HG03280 (cell line): ENCODE results near the gene A4GALT.

Source experiments
- ATAC-seq: cut with Tn5 transposase; IDR thresholded peaks from one replicate; pipeline ENCODE4 v1.9.1; 2021; ENCODE audit warnings: mild to moderate bottlenecking, moderate library complexity; ENCODE audit not compliant: unreplicated experiment

Gene A4GALT

DNA sequence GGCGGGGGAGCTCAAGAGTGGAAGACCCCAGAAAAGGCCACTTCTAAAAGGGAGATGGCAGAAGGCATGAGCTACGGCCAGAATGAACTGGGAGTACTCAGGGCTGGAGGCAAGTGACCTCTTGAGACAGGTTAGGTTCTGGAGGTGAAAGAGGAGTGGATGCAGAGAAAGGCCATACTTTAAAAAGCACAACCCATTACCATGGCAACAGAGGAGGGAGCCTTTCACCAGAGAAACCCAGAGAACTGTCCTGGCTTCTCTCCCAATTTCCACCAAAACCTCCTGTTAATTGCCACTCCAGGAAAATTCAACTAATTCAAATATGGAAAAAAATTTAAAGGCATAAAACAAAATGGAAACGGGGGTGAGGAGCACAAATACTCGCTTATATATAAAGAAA, 15.8 kb downstream of the A4GALT start:
- no peak for ATAC-seq

DNA sequence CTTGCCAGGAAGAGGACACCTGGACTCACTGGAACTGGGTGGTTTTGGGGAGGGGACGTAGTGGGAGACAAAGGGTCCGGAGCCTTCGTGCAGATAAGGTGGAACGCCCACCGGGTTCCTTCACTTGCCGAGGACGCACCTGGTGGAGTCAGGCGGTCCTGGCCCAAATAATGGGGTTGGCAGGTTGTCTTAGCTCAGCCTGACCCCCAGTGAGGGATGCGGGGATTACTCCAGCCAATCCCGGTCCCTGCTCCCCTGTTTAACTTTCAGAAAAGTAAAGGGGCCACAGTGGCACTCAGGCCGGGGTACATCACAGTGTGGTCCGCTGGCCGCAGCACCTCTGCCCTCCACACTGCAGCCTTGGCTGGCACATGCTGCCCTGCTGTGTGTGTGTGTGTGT, 18.0 kb downstream of the A4GALT start:
- no peak for ATAC-seq

DNA sequence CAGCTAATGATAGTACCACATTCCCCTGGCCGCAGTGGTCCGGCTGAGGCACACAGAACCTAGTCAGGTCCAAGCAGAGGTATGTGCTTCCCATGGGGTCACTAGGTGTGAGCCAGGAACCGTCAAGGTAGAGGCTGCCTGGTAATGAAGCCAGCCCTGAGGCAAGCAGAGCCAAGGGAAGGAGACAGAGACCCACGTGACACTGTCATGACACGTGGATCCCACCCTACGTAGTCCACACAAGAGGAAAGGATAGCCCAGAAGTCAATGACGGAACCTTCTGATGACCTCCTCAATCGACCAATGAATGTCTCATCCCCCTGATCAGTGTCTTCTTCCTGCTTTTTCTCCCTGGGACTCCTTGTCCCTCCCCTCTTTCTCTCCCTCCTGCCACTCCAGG, 19.0 kb downstream of the A4GALT start:
- ATAC-seq: no peak

DNA sequence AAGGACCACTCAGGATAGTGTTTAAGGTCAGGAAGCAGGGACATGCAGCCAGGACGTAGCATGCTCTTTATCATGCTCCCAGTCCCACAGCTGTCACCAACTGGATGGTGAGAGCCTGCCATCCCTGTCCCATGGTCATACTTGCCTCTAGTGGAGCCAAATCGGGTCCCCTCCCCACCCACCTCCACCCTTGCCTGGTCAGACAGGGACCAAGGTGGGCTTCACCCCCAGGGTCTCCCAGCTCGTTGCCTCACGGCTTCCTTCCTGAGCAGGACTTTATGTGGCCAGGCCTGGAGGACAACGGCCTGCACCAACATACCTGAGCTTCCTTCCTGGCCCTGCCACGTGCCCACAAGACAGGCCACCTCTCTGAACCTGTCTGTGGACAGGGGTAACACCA, 19.8 kb downstream of the A4GALT start:
- no peak for ATAC-seq

DNA sequence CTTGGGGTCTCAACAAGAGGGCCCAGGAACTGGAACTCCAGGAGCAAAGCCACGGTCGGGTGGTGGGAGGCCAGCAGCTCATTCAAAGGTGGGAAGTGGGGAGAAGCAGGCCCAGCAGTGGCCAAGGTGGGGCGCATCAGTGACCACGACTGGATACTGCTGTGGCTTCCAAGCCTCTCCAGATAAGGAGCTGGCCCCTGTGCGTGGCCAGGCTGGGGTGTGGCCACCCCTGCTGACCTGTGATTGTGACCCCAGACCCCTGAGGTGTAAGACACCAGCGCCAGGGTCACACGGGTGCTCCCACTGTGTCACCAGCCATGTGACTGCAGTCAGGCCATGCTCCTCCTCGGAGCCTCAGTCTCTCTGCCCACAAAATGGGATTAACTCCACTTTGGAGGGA, 20.3 kb downstream of the A4GALT start:
- ATAC-seq: no peak

DNA sequence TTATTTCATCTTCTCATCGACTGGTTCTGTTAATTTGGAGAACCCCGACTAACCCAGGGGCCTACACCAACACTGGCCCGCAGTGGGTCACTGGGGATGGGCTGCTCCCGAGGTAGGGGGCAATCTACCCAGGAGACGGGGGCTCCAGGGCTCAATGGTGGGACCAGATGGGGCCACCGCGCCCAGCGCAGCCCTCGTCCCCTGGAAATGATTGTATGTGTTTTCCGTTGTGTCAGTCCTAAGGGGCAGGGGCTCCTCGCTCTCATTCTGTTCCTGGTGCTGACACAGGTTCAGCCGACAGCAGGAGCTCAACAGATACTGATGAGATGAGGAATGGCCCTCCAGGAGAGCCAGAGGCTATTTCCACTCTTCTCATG, 20.7 kb downstream of the A4GALT start:
- ATAC-seq: no peak

DNA sequence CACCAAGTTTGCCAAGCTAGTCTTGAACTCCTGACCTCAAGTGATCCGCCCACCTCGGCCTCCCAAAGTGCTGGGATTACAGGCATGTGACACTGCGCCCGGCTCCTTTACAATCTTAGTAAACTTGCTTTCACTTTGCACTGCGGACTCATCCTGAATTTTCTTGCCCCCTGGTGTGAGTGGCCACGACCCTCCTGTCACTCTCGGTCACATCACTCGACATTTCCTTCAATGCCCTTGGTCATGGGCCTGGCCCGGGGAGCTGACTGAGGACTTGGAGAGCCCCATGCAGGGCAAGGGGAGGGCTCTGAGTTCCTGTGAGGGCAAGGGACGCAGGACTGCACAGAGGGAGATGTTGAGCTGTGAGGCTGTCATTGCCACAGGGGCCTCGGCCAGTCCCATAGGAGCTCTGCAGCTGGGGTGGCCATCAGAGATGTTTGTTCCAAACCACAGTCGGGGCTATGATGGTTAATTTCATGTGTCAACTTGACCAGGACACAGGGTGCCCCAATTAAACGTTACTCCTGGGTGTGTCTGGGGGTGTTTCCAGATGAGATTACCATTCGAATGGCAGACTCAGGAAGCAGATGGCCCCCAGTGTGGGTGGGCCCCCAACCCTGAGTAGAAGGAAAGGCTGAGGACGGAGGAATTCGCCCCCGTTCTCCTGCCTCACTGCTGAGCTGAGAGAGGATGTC, 21.2 kb downstream of the A4GALT start:
- ATAC-seq: no peak

DNA sequence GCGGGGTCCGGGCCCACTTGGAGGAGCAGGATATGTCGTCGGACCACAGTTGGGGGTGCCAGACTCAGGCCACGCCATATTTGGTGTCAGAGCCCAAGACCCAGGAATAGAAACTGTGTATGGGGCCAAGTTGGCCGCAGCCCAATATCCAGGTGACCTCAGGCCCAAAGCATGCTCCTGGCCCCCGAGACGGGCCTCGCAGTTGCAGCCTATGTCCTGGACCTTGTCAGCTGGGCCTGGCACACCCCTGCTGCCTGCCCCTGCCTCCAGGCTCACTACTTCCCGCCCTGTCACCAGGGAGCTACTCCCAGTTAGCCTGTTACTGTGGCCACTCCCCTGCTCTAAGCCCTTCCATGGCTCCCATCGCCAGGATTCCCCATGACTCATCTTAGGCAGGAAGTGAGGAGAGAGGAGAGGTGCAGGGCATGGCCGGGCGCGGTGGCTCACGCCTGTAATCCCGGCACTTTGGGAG, 23.1 kb downstream of the A4GALT start:
- ATAC-seq: no peak

DNA sequence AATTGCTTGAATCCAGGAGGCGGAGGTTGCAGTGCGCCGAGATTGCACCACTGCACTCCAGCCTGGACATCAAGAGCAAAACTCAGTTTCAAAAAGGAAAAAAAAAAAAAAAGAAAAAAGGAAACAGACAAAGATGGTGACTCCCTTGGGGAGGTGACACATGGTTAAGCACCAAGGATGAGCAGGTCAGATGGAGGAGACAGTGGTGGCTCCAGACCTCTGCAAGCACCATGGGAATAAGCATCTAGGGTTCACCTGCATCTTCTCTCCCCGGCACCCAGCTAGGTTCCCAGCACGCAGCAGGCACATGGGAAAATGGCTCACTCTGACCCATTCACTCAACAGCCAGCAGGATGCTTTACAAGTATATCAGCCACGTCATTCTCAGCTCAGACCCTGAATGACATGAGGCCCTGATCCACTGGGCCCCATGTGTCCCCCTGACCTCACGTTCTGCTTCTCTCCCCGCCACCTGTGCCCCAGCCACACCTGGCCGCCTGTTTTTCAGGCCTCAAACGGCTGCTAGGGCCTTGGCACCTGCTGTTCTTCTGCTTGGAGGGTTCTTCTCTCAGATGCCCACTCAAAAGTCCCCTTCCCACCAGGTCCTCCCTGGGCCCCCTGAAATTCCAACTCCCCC, 24.2 kb downstream of the A4GALT start:
- ATAC-seq: no peak

DNA sequence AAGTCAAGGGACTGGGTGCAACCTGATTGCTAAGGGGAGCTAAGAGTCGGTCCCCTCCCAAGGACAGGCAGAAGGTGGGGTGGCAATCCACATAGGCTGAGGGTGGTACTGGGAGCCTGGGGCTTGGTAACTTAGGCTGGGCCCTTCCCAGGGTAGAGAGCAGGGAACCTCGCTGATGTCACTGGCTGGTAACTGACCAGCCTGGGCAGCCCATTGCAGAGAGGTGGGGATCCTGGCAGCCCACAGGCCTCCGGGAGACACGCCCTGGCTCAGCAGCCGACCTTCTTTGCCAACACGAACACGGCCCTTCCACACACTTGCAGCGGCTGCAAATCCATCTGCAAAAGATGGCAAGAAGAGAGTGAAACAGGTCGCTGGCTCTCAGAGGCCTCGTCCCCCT, 25.4 kb downstream of the A4GALT start:
- no peak for ATAC-seq

DNA sequence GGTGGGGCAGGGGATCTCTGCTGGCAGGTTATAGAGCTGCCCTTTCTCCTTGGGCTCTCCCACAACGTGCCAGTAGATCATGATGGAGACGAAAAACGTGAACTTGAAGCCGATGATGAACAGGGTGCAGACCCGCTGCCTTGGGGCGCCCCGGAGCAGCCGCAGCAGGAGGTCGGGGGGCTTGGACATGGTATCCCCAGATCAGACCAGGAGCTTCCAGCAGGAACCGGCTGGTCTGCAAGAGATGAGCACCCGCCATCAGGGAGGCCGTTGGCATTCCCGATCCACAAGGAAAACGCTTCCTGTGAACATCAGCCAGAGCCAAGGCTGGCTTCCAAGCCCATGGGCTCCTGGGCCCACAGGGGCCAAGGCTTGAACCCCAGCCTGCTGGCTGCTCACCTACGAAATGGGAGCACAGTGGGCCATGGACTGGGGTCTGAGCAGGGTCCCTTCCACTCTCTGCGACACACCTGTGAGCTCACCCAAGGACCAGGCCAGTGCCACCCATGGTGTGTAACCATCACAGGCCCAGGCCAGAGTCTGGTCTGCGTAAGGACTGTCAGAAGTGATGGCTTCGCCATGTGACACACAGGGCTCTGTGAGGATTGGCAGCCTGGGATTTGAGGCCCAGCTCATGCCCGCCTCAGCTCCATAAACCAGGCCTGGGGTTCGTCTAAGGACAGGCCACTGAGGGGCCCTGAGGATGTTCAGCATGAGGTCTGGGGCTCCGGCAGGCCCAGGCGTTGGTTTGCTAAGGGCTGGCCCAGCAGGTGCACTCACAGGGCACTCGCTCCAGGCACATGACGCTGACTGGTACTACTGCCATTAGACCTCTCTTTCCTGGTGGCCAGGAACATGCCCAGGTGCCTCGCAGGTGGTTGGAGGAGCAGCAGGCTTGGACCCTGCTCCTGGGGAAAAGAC, 26.6 kb downstream of the A4GALT start:
- no peak for ATAC-seq

DNA sequence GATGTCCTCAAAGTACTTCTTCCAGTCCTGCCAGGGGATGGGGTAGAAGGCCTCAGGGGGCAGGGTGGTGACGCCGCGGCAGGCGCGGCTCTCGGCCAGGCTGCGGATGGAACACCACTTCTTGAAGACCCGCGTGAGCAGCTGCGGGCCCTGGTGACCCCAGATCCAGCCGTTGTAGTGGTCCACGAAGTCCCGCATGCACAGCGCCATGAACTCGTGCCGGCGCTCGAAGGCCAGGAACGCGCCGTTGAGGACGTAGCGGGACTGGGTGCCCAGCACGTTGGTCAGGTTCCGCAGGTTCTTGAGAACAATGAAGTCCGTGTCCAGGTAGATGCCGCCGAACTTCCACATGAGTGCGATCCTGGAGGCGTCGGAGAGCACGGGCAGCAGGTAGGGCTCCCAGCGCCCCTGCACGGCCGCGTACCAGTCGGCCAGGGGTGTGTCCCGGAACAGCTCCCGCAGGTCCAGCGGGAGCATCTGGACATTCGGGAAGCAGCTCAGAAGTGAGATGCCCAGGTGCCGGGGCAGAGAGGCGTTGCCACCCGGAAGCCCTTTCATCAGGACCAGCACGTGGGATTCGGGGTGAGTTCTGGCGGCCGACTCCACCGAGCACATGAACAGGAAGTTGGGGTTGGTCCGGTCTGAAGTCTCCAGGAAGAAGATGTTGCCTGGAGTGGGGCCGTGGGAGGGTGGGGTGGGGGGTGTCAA, 27.5 kb downstream of the A4GALT start:
- no peak for ATAC-seq

DNA sequence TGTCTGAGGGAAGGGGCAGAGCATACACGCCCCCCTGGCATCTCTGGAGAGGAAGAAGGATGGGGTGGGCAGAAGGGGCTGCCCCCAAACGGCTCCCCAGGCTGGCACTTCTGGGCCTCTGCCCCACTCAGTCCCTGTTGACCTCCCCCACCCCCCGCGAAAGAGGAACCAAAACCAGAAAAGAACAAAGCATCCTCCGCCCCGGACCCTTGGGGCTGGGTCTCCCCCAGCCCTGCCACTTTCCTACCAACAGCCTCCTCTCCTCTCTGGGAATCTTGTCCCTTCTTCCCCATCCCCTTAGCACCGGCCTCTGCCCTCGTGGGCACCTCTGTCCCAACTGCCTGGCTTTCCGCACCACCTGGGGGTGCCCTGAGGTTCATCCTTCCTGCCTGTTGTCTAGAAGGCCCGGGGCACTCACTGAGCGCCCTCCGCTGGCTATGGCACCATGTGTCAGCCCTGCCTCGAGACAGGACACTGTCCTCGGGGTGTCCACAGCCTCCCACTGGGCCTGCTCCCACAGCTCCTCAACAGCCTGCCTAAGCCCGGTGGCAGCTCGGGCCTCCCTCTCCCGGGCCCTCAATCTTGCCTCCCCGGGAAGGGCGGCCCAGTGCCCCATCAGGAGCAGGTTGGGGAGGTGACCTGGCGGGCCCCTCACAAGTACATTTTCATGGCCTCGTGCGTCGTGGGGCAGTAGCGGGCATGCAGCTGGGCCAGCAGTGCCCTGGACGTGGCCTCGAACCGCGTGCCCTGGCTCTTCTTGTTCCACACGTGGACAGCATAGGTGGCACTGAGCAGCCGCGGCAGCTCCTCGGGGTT, 28.2 kb downstream of the A4GALT start:
- no peak for ATAC-seq

DNA sequence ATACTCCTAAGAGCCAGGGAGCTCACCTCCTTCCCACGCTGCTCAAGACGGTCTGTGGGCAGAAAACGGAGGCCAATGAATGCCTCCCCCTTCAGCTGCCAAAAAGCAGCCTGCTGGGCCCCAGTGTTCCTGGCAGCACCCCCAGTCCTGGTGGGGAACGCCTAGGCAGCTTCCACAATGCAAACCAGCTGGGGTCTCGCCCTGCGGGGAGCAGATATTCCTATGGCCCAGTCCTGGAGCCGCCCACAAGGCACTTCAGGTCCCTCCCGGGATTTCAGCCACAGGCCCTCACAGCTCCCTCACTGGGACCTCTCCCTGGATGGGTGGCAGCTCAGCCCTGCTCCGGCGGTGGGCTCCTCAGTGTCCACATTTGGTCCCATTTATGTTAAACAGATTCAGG, 29.2 kb downstream of the A4GALT start:
- no peak for ATAC-seq

DNA sequence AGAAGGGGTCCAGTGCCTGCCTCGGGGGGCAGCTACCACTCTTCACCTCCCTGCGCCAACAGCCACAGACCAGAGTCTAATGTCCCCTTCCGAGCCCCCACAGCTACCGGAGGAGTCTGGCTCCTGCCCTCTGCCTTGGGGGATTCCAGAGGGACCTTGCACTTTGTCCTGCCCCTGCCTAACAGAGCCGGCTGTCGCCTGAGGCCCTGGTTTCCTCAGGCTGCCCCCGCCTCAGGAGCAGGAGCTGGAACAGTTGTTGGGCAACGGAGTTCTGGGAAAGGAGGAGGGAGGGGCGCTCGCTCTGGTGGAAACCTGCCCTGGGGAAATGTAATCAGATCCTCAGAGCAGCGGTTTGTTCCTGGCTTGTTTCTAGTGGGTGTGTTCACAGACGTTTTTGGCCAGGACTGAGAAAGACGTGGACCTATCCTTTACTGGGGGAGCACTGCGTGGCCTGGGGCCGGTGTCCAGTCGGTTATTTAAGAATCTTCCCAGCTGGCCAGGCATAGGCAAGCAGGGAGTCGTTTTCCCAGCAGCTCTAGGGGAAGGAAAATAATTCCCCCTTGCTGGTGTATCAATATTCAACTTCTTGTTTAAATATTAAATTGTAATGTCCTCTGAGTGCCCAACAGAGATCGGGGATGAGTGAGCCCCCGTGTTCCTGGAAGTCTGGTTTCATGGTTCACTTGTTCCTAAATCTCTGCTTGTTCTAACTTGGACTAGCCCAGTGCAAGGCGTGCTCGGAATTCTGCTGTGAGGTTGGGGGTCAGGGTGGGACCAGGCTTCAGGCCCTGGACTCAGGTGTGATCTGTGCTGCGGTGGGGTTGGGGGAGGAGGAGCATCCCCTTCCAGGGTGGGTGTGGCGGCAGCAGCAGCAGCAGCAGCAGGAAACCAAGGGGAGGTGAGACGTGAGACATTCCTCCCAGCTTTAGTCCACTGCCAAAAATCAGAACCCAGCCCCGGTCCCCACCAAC, 32.1 kb downstream of the A4GALT start:
- no peak for ATAC-seq

DNA sequence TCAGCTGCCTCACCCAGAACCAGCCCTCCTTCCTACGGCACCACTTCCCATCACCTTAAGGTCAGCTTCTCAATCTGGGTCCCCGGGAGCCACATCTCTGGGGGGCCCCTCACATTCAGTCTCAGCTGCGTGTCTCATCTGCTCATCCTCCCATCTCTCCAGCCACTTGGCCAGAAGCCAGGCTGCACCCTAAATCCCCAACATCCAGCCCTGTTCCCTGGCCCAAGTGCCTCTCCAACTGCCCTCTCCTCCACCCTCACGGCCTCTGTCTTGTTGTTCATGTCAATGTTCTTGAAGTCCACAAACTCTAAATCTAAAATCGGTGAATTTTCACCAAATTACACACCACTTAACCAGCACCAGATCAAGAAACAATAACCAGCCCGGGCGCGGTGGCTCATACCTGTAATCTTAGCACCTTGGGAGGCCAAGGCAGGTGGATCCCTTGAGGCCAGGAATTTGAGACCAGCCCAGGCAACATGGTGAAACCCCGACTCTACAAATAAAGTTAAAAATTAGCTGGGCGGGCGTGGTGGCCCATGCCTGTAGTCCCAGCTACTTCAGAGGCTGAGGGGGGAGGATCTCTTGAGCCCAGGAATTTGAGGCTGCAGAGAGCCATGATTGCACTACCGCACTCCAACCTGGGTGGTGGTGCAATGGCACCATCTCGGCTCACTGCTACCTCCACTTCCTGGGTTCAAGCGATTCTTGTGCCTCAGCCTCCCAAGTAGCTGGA, 33.7 kb downstream of the A4GALT start:
- ATAC-seq: no peak

DNA sequence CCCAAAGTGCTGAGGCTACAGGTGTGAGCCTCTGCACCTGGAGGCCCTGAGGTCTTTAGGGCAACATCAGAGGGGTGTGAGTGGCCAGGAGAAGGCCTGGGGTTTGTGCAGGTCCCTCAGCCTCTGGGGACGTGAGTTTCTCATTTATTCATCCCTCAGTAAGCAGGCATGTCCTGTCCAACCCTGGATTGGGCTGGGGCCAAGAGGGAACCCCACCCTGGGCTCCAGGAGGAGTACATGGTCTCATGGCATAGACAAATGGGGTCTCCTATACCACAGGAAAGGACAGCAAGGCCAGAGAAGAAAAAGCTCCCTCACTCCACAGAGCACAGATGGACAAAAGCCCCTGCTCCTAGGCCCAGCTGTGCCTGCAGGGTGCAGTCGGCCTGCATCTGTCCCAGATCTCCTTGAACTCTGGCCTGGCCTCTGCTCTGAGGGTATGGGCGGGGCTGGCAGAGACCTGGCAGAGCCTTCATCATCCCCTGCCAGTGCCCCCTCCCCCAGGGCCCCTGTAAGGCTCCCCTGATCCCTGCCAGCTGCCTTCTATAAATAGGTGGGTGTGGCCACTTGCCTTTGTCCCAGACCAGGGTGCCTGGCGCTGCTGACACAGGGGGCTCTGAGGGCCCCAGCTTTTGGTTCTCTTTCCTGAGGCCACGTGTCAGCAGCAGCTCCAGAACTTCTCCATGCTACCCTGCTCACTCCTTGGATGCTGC, 34.6 kb downstream of the A4GALT start:
- no peak for ATAC-seq
